Head of caudate nucleus (tissue), 42 donors: ENCODE results near the gene TTC4.

Experiments used
- DNase-seq, 42 donors: peaks; one replicate each; pipeline versions ENCODE4 v3.0.0 to v3.0.0-alpha.2; 2020 to 2021; ENCODE audit warnings: mixed read lengths in 7 of 42
- intact Hi-C: fragments of 100-400 bp; cut with DNase I; formaldehyde crosslinking; loops from one replicate; pipeline ENCODE4 v1.15.0; 2022

Gene TTC4

DNA sequence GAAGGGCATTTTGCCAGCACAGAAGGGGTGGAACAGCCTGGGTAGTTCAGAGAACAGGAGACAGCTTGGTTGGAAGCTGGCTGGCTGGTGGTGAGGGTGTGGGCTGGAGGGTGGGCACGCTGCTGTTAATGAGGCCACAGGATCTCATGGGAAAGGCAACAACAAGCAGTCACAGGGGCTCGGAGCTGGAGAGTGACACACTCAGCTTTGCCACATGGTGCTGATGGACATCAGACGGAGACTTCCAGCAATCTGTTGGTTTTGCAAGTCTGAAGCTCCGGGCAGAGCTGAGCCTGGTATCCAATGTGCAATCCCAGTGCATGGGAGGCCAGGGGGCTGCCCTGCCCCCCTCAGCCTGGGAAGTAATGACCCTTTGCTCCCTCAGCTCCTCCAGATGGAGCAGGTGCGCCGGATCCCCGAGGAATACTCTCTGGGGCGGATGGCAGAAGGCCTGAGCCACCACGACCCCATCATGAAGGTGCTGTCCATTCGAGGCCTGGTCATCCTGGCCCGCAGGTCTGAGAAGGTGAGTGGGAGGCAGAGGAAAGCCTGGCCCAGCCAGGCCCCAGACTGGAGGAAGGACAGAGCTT lies 15.6 kb upstream of the TTC4 start:
- intact Hi-C loops, result no loop called here
- peak in 4 of 42 donors; percentile 6 to 20 (median 14) for DNase-seq

DNA sequence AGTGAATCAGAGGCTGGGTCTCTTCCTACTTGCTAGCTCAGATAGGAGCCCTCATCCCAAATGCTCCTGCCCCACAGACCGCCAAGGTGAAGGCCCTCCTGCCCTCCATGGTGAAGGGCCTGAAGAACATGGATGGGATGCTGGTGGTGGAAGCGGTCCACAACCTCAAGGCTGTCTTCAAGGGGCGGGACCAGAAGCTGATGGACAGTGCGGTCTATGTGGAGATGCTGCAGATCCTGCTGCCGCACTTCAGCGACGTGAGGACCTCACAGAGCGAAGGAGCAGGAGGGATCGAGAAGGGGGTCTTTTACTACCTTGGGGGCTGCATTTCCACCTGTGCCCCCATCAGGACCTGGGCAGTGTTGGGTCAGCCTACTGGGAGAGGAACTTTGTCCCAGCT lies 14.6 kb upstream of the TTC4 start:
- DNase-seq, result peak in 3 of 42 donors; percentile 1 to 15 (median 5)
- intact Hi-C loops, result no loop called here

DNA sequence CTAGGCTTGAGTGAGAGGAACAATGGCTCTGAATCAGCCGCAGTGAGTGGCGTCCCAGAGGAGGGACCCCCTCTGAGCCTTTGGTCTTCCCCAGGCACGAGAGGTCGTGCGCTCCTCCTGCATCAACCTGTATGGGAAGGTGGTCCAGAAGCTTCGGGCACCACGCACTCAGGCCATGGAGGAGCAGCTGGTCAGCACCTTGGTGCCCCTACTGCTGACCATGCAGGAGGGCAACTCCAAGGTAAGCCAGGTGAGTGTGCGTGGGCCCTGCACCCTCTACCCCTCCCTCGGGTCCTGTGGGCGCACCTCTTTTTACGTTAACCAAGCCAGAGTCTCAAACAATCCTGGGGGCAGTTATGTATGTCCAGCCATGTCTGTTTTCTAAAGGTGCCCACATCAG lies 13.7 kb upstream of the TTC4 start:
- peak in 3 of 42 donors; percentile 5 to 26 (median 9) for DNase-seq
- intact Hi-C loops, result no loop called here

DNA sequence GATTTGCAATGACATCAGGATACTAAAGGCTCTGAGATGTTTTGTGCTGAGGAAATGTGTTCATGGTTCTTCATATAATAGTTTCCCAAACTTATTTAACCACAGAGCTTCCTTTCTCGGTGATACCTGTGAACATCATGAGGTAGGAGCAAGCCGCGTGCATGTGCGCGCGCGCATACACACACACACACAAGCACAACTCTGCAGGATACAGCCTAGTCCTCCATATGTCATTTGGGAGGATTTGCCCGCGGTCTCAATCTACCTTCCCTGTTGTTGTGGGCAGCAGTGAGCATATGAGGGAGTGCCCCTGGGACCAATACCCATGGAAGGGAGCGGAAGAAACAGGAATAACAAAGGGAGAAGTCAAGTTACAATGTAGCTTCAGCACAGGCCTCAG lies 12.2 kb upstream of the TTC4 start:
- intact Hi-C loops, result no loop called here
- DNase-seq, result peak in 1 of 42 donors; percentile 22

DNA sequence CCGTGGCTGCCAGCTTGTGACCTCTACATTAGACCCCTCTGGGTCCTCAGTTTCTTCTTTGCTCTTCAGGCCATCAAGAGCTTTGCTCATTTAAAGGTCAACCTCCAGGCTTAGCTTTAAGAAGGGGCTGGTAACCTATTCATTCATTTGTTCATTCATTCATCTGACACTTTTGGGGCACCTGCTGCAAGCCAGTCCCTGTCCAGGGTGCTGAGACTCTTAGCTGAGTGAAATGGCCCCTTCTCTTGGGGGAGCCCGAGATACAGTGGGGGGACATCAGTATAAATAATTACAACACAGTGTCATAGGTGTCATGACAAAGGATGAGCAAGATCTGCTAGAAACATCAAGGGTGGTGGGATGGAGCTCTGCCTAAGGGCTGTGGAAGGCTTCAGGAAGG lies 10.5 kb upstream of the TTC4 start:
- DNase-seq, result no peak
- intact Hi-C loops, result no loop called here

DNA sequence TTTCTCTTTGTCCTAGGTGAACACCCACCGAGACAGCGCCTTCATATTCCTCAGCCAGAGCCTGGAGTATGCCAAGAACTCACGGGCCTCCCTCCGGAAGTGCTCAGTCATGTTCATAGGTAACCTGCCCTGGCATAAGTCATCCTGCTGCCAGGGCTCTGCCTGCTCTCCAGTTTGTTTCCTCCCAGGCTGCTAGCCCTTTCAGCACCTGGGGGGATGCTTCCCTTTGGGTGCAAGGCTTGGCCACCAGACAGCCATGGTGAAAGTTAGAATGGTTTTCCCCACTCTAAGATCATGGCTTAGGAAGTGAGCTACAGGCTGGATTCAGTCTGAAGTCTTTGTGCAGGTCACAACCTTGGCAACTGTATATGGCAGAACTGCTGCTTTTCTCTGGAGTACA lies 9.2 kb upstream of the TTC4 start:
- intact Hi-C loops, result no loop called here
- DNase-seq, result peak in 1 of 42 donors; percentile 9

DNA sequence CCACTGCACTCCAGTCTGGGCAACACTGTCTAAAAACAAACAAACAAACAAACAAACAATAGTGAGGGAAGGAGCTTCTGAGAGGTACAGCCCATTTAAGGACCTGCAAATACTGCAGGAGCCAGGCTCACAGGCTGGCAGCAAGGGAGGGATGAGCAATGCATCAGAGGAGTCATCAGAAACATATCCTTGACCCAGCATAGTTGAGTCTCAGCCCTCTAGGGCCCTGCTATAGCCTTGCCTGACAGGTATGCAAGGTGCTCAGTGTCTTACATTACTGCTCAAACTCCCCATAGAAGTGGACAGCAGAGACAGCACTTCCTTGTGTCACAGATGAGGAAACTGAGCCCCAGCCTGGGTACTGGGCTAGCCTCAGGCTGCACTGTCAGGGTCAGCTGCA lies 7.3 kb upstream of the TTC4 start:
- intact Hi-C loops, result no loop called here
- no peak for DNase-seq

DNA sequence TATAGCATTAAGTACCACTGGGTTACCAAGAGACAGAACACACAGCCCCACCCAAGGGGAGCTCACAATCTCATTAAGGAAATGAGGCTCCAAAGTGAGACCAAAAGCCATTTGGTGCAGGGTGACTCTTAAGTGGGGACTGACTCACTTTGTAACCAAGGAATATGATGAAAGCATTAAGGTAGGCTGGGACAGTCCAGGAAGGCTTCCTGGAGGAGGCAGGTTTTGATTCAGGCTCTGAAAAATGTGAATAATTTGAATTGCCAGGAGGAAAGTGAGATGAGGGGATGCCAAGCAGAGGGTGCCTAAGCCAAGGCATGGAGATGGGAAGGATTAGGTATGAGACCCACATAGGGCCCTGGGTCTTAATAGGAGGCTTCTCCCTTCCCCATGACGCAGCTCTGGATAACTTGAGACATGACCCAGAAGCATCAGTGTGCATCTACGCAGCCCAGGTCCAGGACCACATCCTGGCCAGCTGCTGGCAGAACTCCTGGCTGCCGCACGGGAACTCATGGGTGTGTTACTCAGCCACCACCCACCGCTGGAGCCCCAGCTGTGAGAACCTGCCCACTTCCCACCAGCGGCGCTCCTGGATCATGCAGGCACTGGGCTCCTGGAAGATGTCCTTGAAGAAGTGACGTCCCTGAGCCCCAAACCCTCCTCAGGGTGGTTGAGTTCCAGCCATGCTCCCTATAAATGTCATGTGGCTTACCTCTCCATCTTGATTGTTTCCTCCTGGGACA lies 5.9 kb upstream of the TTC4 start:
- intact Hi-C loops, result no loop called here
- no peak for DNase-seq

DNA sequence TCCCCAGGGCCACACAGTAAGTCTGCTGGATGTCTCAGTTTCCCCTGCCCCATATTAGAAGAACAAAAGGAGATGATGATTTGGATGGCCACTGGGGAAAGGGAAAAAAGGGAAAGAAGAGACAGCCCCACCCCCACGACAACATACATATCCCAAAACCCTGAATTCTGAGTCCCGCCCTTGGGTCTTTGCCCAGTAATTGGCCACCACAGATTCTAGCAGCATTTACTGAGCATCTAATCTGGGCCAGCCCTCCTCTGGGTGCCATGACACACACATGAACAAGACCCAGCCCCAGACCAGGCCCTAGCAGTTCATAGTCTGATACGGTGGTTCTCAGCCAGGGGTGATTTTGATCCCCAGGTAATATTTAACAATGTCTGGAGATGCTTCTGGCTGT lies 5.2 kb upstream of the TTC4 start:
- intact Hi-C loops, result no loop called here
- DNase-seq, result no peak

DNA sequence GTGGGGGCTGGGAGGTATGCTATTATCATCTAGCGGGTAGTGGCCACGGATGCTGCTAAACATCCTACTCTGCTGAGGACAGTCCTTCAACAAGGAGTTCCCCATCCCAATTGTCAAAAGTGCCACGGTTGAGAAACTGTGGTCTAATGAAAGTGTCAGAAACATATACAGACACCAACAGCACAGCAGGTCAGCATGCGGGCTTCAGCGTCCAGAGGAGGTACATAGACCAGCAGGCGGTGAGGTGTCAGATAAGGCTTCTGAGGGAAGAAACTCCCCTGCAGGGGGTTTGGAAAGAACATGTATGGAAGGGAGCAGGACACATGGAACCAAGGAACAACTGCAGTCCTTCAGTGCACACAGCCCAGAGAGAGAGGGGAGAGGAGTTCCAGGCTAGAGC lies 4.8 kb upstream of the TTC4 start:
- no peak for DNase-seq
- intact Hi-C loops, result no loop called here

DNA sequence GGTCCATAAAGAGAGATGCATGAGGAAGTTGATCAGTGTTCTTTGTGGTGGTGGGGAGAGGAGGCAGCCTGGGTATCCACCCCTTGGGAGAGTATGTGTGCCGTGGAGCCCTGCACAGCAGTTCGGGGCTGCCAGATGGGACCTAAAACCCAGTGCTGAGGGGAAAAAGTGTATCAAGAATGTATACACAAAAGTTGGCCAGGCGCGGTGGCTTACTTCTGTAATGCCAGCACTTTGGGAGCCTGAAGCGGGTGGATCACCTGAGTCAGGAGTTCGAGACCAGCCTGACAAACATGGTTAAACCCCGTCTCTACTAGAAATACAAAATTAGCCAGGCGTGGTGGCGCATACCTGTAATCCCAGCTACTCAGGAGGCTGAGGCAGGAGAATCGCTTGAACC lies 4.1 kb upstream of the TTC4 start:
- DNase-seq, result no peak
- intact Hi-C loops, result no loop called here

DNA sequence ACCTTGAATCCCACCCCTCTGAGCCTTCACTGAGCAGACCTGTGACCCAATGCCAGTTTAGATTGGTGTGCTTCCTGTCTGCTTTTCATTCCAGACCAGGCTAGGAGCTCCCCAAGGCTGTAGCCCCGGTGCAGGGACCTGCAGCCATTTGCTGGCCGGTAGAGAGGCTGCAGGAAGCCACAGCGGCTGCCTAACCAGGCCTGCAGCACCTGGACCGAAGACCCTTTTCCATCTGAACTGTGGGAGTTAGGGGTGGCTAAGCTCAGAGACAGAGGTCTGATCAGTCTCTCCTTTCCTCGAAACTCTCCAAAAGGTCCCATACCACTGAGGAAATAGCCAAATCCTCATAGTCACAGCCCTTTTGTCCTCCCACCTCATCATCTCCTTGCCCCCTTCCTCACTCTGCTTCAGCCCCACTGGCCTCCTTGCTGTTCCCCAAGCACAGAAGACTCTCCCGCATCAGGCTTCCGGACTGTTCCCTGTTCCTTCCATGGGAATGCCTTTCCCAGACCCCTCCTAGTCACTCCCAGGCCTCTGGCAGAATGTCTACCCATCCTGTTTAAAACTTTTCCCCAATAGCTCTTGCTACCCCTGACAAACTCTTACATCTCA lies 674 bp upstream of the TTC4 start:
- intact Hi-C loops, result loop anchor here (5.0 kb wide), 1 partner anchor 47 kb away; the partner anchor contains the start of gene PARS2
- DNase-seq, result no peak

DNA sequence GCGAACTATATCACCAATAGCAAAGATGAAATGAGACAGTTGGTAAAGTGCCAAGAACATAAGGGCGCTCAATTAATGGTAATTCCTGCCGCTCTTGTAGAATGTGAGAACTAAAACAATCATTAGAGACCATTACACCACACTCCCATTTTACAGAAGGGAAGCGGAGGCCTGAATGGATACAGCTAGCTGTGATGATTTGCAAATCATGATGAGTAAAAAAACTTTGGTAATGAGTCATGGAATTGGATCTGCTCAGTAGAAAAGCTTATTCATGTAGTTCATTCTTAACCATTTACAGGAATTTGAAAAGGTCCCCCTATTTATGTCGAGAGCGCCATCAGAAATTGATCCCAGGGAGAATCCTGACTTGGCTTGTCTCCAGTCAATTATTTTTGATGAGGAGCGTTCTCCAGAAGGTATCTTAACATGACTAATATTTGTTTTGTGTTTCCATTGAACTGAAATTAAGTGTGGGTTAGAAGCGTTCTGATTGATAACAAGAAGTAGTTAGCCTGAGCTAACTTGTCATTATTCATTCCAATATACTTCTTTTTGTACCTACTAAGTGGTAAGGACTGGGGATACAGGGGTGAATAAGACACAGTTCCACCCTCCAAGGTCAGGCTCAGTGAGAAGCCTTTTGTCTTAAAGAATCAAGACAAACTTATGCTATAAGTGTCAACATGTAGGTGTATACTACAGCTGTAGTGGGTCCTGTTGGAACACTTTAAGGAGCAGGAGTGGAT lies 812 bp downstream of the TTC4 start:
- DNase-seq, result no peak
- intact Hi-C loops, result loop anchor here (5.0 kb wide), 1 partner anchor 46 kb away; the partner anchor contains the start of gene PARS2

DNA sequence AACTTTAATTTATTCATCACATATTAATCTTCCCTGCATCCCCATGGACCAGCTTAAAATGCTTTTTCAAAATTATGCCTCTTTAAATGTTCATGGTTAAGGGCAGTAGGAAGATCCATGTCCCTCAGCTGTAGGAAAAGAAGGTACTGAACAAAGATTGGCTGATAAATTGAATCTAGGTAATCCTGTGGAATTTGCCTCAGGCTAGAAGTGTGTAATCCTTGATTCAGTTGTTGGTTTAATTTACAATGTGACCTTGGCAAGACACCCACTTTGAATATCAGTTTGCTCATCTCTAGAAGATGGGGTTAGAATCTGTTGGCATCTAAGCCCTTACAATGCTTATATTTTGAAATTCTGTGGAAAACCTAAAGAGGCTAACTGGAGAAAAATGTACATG lies 6.1 kb downstream of the TTC4 start:
- no peak for DNase-seq
- intact Hi-C loops, result no loop called here

DNA sequence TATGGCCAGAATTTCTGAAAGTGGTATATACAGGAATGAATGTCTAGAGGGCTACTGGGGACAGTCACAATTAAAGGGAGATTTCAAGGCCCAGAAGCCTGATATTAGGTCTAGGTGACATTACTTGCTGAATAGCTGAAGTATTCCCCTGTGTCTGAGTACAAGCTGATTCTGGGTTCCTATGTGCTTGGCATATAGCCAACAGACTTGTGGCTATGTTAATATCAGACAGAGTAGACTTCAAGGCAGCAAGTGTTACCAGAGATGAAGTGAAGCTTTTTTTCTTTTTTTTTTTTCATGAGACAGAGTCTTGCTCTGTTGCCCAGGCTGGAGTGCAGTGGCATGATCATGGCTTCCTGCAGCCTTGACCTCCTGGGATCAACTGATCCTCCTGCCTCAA lies 8.3 kb downstream of the TTC4 start:
- DNase-seq, result no peak
- intact Hi-C loops, result no loop called here

DNA sequence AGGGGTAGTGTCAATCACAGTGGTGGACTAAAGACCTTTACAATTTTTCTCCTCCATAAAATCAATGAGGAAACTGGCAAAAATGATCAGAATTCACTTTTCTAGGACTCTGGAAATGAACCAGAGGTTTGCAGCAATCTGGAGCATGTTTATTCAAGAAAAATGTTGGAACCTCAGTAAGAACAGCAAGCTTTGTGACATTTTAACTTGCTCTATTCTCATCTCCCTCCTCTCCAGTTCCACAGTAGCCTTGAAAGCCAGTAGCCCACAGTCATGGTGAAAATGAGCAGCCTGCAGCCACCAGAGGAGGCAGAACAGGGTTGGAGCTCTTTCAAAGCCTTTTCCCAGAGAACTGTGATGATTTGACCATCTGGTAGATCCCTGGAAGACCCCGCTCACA lies 9.1 kb downstream of the TTC4 start:
- intact Hi-C loops, result no loop called here
- no peak for DNase-seq

DNA sequence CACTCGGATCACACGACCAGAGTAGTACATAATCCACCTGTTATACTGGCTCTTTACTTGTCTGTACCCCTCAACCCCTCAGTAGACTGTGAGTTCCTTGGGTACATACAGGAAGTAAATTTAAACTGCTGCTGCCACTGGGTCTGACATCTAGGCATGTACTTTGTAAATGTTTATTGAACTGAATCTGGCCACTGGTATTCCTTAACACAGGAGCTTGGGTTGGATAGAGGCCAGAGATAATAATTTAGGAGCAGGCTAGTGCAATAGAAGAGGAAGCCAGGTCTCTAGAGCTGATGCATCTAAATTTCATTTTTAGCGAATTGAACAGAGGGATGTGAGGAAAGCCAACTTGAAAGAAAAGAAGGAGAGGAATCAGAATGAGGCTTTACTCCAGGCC lies 12.4 kb downstream of the TTC4 start:
- intact Hi-C loops, result no loop called here
- no peak for DNase-seq

DNA sequence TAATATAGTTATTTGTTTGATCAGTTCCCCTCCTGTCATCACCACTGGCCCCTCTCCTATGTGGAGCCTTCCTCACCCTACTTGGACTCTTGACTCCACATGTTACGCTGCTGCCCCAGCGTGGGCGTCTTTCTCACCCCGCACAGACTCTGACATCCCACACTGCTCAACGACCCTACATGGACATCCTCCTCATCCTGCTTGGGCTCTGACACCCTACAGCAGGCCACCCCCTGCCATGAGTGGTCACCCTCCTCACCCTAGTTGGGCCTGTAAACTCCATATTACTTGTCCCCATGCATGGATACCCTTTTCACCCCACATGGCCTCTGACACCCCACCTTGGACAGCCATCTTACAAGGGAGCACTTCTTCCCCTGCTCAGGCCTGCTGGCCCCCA lies 21.0 kb downstream of the TTC4 start:
- intact Hi-C loops, result no loop called here
- peak in 1 of 42 donors; percentile 39 for DNase-seq

DNA sequence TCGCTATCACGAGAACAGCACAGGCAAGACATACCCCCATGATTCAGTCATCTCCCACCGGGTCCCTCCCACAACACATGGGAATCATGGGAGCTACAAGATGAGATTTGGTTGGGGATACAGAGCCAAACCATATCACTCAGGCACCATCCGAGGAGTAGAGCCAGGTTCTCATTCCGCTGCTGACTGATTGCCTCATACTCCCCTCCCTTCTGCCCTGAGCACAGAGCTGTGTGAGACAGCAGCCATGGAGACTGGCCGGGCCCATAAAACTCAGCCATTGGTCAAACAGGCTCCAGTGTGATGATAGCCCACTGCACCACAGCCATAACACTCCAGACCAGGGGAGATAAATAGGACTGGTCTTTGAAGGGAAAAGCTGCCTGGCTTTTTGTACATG lies 22.6 kb downstream of the TTC4 start:
- intact Hi-C loops, result no loop called here
- peak in 1 of 42 donors; percentile 31 for DNase-seq

DNA sequence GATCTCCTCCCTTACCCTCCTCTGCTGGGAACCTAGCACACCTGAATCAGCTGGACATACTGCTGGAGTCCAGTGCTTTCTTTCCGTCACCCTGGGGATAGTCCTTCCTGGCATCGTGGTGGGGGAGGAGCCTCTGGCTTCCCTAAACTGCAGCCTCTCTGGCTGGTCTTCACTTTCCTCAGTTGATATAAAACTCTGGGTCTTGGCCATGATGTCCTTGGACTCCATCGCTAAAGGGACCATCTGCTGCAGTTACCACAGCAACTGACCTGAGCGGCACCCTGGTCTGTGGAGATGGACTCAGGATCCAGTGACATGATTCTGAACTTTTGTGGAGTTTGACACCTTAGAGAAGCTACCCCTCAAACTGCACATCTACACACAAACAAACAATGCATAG lies 25.9 kb downstream of the TTC4 start:
- intact Hi-C loops, result no loop called here

More for the DNA sequence above, 25.9 kb downstream of the TTC4 start:
- DNase-seq, result peak in 3 of 42 donors; percentile 10 to 21 (median 17)
